K562 (cell line): ENCODE measurements around the gene PAFAH1B1.

Source experiments
- CXXC5 ChIP-seq: fragments of 250-450 bp; sonication (Bioruptor Pico); IDR thresholded peaks from 2 replicates; pipeline ENCODE4 v1.8.0; 2022; ENCODE audit warnings: inconsistent platforms, mild to moderate bottlenecking, moderate library complexity
- MAFK ChIP-seq: IDR thresholded peaks from 2 replicates; pipeline ENCODE4 v1.6.1; 2011; ENCODE audit warnings: low read length, improper control_type of control experiment
- POLR2A ChIP-seq: fragments of 450-650 bp; conservative IDR thresholded peaks from 2 replicates; pipeline ENCODE4 v1.6.1; 2016

- TF ChIP-seq POLR2A: no peak
- TF ChIP-seq CXXC5 (CRISPR knock-in tag): no peak
- no peak for TF ChIP-seq MAFK
These were observed 42.0 kb upstream of the PAFAH1B1 start for GRCh38 chr17:2551493-2551892.
